ENCODE data around the gene NT5DC3. TPM values are rescaled to one million over a fixed set of nuclear protein-coding genes. Genes with fewer than 3 reads are reported as not detected.
A peak's percentile ranks its signal among the peaks of the same experiment; 100 is the strongest.

NT5DC3 gene
- total and polyA plus RNA-seq, 8 donors, result 2.6 to 6.4 (median 4.0) TPM

- Histone ChIP-seq H3K27ac (peak overlapping the region in 2 of 4 donors; percentile 12 to 17), H3K36me3 (no peaks in the 10 kb centered on the region), H3K27me3 (no peaks in the 10 kb centered on the region), H3K9me3 (no peaks in the 10 kb centered on the region), H3K4me1 (peaks cover 0 to 6% (median 0%) of the 10 kb centered on the region in 3 donors), H3K4me3 (no peak overlapping the region)
- intact Hi-C loops (cut with DNase I), result no loop called here
- no peak for FAIRE-seq
- no peak for DNase-seq
- peak; percentile 12 to 37 (median 30) for ATAC-seq
- 49 to 65% methylated on average over 4 of the region's 4 CpGs for WGBS, 2 donors
- TF ChIP-seq CTCF (IDR thresholded peaks at IDR 0.05), result no peak
Measured at GRCh38 chr12:103785243-103786031, 55.6 kb downstream of the NT5DC3 start.

GRCh38 chr12:103783744-103784664 is 57.0 kb downstream of the NT5DC3 start:
- peak; percentile 71 to 98 (median 88) for ATAC-seq
- peak overlapping the region in 2 of 4 donors; percentile 11 to 28 for H3K27ac ChIP-seq
- intact Hi-C loops (cut with DNase I), result loop anchor here in 1 of 3 donors (5.0 kb wide), 1 partner anchor 88 kb away; no protein-coding TSS in a partner anchor
- 57 to 68% methylated on average over 5 of the region's 5 CpGs for WGBS, 2 donors
- no peak for FAIRE-seq
- peaks cover 0 to 6% (median 0%) of the 10 kb centered on the region in 3 donors for H3K4me1 ChIP-seq
- no peak overlapping the region for H3K4me3 ChIP-seq
- H3K27me3 ChIP-seq, result no peaks in the 10 kb centered on the region
- H3K9me3 ChIP-seq, result no peaks in the 10 kb centered on the region
- DNase-seq, result peak; percentile 24 to 80 (median 54)
- H3K36me3 ChIP-seq, result peaks cover 0 to 14% (median 0%) of the 10 kb centered on the region in 3 donors
- peak in 2 of 4 donors; percentile 17 to 23 for TF ChIP-seq CTCF (IDR thresholded peaks at IDR 0.05)

- 94 to 96% methylated on average over 3 of the region's 3 CpGs for WGBS, 2 donors
- Histone ChIP-seq H3K36me3 (peaks cover 0 to 14% (median 0%) of the 10 kb centered on the region in 3 donors), H3K4me3 (no peak overlapping the region), H3K4me1 (peaks cover 0 to 6% (median 0%) of the 10 kb centered on the region in 3 donors), H3K27ac (no peak overlapping the region), H3K27me3 (no peaks in the 10 kb centered on the region), H3K9me3 (no peaks in the 10 kb centered on the region)
- FAIRE-seq (no peak), DNase-seq (no peak), ATAC-seq (no peak)
- intact Hi-C loops (cut with DNase I), result loop anchor here in 1 of 3 donors (5.0 kb wide), 1 partner anchor 90 kb away; no protein-coding TSS in a partner anchor
- no peak for TF ChIP-seq CTCF (IDR thresholded peaks at IDR 0.05)
Measured at GRCh38 chr12:103782399-103782798, 58.6 kb downstream of the NT5DC3 start.

GRCh38 chr12:103780992-103781391 is 60.0 kb downstream of the NT5DC3 start:
- H3K9me3 ChIP-seq, result no peaks in the 10 kb centered on the region
- H3K4me1 ChIP-seq, result peaks cover 0 to 6% (median 0%) of the 10 kb centered on the region in 3 donors
- DNase-seq, result no peak
- peaks cover 0 to 14% (median 0%) of the 10 kb centered on the region in 3 donors for H3K36me3 ChIP-seq
- no peaks in the 10 kb centered on the region for H3K27me3 ChIP-seq
- 99 to 100% methylated on average over 3 of the region's 3 CpGs for WGBS, 2 donors
- no peak for FAIRE-seq
- TF ChIP-seq CTCF (IDR thresholded peaks at IDR 0.05), result no peak
- H3K27ac ChIP-seq, result no peak overlapping the region
- ATAC-seq, result no peak
- intact Hi-C loops (cut with DNase I), result loop anchor here in 1 of 3 donors (5.0 kb wide), 1 partner anchor 91 kb away; no protein-coding TSS in a partner anchor
- H3K4me3 ChIP-seq, result no peak overlapping the region
